GM18526 (cell line): ENCODE results near the gene RIMKLB.

ENCODE experiments used
- POLR2A ChIP-seq: IDR thresholded peaks from 3 replicates; pipeline ENCODE4 v1.6.1; 2011; ENCODE audit not compliant: insufficient read length; ENCODE audit errors: extremely low read depth

Gene RIMKLB, protein sequence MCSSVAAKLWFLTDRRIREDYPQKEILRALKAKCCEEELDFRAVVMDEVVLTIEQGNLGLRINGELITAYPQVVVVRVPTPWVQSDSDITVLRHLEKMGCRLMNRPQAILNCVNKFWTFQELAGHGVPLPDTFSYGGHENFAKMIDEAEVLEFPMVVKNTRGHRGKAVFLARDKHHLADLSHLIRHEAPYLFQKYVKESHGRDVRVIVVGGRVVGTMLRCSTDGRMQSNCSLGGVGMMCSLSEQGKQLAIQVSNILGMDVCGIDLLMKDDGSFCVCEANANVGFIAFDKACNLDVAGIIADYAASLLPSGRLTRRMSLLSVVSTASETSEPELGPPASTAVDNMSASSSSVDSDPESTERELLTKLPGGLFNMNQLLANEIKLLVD

DNA sequence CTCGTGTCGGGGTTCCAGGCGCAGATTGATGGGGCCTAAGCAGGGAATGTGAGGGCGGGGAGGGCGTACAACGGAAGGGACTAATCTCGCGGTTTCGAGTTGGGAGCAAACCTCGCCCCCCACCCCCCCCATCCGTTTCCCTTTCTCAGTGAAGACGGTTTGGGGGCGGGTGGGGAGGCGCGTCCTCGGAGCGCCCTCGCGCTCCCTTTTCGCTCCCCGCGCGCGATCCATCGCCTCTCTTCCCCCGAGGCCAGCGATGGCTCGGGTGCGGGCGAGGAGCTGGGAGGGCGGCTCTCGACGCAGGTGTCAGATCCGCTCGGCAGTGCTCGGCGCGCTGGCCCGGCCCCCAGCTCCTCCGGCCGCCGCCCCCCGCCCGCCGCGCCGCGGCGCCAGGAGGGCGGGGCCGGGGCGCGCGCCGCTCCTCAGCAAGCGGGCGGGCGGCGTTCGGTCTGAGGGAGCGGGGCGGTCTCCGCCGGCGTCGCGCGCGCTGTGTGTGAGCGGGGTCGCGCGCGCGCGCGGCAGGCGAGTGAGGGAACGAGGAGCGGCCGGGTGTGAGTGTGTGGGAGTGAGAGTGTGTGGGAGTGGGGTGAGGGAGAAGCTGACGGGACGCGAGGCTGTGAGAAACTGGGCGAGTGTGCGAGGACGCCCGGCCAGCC, at the start of gene RIMKLB:
TSS of gene RIMKLB (plus strand) at position 516 of the 656 bp plus-strand sequence. CDS start 15,876 bp downstream, outside the sequence.
- no peak for TF ChIP-seq POLR2A

GRCh38 chr12:8648576-8649205, 49.1 kb upstream of the RIMKLB start:
- no peak for TF ChIP-seq POLR2A

DNA sequence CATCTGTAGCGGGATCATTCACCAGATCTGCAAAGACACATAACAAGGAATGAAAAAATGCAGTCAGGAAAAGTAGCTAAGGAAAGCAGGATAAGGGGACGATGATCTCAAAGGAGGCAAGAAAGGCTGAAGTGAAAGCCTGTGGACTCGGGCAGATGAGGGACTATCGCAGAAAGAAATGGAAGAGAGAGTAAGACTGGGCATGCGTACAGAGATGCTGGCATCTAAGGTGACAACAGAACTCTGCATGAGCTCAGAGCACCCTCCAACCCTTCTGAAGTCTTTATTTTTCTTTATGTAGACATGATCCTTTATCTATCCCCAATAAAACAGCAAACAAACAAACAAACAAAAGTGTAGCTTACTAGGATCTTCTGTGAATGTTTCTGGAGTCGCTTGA, 42.4 kb upstream of the RIMKLB start:
- no peak for TF ChIP-seq POLR2A

DNA sequence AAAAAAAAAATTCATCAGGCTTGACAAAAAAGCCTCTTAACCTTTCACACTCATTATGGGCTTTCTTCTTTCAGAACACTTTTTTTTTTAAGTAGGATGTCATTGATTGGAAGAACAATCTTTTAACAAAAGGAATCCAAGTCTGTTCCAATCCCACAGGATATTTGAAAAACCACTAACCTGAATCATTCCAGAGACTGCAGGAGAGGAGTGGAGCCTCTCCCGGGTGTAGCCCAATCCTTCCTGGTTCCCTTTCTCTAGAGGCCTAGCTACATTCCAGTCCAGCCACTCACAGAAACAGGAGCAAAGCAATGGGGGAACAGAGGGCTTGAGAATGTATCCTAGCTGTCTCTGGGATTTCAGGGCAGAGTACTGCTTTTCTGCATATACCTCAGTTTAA, 39.4 kb upstream of the RIMKLB start:
- no peak for TF ChIP-seq POLR2A

DNA sequence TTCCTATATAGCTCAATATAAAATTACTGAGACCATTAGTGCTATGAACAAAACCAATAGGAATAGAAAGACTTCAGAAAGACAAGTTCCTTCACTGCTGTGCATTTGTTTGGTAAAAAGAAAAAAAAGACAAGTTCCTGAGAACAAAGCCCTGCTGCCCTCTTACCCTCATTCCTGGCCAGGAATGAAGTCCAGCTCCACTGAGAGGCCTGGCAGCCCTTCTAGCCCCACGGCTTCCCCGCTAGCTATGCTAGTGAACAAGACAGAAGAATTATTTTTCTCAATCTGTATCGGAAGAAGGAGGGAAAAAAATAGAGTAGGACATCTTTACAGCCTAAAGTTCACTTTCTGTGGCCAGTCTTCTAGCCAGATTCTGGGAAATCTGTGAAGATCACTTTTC, 36.8 kb upstream of the RIMKLB start:
- no peak for TF ChIP-seq POLR2A

DNA sequence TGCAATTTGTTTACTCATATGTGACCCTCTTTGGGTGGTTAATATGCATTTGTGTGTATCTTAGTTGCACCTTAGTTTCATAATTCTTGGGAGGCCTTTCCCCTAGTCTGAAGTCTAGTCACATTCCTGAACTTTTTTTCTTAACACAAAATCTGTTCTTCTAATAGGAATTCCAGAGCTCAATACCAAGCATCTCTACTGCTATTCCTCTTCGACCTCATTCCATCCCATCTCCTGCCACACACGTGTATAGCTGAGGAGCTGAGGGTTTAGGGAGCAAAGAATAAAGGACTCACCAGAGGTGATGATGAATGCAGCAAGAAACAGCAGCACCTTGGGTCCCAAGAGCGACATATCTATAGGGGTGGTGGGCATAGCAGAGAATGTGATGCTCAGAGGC, 36.0 kb upstream of the RIMKLB start:
- no peak for TF ChIP-seq POLR2A

DNA sequence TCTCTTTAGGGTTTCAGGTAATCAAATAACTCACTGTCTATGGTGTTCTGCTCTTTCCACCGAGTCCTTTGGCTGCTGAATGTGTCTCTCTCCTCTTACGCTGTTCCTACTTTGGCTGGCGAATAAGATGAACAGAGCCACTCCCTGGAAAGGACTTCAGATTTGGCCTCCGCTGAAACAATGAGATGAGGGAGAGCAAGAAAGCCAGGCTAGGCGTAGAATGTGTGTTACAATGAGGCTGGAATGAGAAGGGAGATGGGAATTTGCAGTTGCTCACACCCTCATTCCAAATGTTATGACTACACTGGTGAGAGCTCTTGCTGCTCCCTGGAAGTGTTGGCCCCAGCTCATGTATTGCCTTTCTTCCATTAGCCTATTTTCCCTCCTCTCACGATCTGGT, 35.2 kb upstream of the RIMKLB start, which contains the start of gene MFAP5:
TSS of gene MFAP5 (minus strand) at position 234 of the 400 bp plus-strand sequence. CDS start 722 bp downstream, outside the sequence.
- no peak for TF ChIP-seq POLR2A

DNA sequence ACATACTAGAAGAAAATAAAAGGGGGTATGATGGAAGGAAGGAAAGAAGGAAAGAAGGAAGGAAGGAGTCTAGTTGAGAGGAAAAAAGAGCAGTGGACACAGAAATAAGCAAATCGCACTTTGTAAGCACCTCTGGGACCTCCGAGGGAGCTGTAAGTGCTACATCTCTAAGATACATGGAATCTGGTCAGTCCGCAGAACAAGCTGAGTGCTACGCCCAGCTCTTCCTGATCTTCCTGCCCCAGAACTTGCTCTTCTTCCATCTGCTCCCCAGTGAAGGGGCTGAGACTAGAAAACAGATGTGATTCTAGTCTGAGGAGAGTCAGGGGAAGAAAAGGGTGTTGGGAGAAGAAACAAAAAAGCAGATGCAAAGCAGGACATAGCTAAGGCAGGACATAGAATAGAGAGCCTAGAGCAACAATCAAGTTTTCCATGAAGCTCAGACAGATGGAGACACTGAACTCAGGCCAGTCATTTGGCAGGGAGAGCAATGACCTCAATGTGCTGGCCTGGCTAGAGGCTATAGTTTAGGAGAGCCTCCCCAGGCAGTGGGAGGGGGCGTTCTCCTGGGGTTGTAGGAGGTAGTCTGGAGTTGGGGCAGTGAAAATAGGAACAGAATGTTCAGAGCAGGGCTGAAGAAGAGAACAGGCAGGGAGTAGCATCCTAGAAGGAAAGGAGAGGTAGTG, 33.4 kb upstream of the RIMKLB start:
- TF ChIP-seq POLR2A = no peak

- no peak for TF ChIP-seq POLR2A
These were observed 32.0 kb upstream of the RIMKLB start for GRCh38 chr12:8665759-8666158.

GRCh38 chr12:8667270-8667669, 30.5 kb upstream of the RIMKLB start:
- no peak for TF ChIP-seq POLR2A

DNA sequence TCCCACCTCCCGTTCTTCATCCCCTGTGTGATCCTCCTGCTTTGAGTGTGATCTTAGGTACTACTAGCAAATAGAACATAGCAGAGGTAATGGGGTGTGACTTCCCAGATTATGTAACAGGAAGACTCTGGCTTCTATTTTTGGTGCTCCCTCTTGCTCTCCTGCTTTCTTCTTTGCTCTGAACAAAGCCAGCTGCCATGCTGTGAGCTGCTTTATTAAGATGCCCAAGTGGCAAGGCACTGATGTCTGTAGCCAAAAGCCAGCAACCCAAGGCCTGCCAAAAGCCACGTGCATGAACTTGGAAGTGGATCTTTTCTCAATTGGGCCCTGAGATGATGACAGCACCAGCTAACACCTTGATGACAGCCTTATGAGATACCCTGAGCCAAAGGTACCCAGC, 29.4 kb upstream of the RIMKLB start:
- no peak for TF ChIP-seq POLR2A

- no peak for TF ChIP-seq POLR2A
These were observed 25.4 kb upstream of the RIMKLB start for GRCh38 chr12:8672381-8672780.

DNA sequence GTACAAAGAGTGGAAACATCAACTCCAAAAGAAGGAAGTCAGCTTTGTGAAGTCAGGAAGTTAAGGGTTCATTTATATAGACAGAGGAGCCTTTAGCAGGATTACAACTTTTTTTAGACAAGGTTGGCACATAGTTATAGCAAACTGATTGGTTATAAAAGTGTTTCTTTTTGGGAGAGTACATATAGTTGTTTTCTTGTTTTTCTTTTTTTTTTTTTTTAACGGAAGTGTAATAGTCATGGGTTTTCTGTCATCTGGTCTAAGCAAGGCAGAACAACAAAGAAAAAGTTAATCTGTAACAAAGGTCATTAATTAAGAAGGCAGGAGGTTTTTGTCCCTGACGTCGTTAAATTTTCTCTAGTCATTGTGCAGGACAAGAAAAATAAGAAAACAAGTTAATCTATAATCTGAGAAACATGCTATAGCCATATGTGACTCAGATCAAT, 22.2 kb upstream of the RIMKLB start:
- TF ChIP-seq POLR2A = no peak

GRCh38 chr12:8676651-8677050, 21.1 kb upstream of the RIMKLB start:
- TF ChIP-seq POLR2A = no peak

DNA sequence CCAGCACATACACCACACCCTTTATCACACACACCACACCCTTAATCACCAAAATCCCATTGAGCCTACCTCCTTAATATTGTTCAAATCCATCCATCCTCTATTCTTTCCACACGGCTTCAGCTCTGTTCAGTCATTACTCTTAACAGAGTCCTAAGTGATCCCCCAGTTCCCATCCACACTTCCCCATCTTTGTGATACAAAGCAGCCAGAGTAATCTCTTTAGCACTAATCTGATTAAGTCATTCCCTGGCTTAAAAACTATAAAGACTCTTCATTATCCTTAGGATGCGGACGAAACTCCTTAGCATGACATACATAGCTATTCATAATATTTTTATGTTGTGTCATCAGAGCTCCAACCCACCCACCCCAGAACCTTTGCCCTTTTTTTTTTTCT, 20.4 kb upstream of the RIMKLB start:
- TF ChIP-seq POLR2A = no peak
